GM20431 (cell line): Measurements from ENCODE around the gene HTR3B.
"Not testable (repeated sequence)": the region's sequence is repeated elsewhere in the genome, so short reads cannot be mapped to it uniquely, and the experiment has no call there.

Experiments used
- in situ Hi-C: fragments of 300-500 bp; cut with MseI, MboI; formaldehyde crosslinking; loops from one replicate; pipeline ENCODE4 v1.15.0; 2020; ENCODE audit warnings: low sequenced_read_pairs; ENCODE audit not compliant: unreplicated experiment

Gene HTR3B

DNA sequence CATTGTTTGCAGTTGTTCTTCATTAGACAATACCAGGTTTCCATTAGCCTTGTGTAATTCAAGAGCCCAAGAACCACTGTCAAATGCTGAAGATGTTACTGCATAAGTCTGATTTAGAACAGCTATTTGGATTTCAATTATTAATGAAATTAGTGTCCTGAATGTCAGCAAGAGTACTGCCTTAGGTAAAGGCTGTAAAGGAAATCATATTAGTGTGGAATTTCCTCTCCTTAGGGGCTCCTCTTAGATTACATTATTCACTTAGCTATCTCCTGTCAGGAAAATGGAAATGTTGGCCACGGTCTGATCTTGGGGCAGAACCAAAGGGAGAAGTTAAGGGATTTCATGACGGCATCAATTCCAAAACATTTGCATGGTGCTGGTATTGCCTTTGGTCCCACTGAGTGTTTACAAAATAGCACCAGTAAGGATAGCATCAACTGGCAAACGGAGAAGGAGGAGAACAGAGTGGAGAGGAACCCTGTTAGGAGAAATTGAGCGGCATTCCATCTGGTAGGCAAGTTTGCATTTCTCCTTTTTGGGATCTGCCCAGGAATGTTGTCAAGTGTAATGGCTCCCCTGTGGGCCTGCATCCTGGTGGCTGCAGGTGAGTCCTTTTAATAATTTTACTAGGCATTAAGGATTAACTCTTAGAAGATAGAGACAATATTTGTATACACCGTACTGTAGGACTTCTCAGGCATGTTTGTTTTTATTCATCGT is at the start of gene HTR3B:
Gene HTR3B (plus strand): TSS at position 418 of the 723 bp plus-strand sequence. CDS start 138 bp downstream, at position 556.
- in situ Hi-C loops = no loop called here

GRCh38 chr11:113855803-113856202 is 48.8 kb upstream of the HTR3B start:
- in situ Hi-C loops = no loop called here

DNA sequence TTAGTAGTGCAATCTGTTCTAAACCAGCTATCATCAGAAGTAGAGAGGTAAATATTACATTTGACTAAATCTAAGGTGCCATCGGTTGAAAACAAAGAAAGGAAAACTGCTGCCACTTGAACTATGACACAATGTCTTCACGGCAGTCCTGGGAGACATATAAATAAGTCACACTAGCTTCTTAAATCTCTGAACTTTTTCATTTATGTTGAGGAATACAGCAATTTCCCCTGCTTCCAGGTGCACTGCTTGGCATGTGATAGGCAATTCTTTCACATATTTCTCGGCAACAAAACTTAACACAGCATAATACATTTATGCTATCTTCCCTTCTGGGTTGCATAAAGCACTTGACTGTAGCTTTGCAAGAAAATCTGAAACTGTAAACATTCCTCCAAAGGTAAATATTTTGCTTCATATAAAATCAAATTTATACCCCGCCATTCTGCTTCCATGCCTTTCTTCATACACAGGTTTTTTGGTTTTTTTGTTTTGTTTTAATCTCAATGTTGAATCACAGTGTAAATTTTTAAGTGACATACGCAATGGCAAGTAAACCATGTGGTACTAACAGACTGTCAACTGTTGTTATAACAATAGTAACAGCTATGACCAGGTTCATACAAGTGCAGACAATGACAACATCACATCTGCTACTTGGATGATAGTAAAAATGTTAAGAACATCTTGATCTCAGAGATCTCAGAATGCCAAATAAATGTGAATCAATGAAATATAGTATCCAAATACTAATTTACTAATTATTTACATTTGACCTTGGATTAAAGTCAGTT is 47.4 kb upstream of the HTR3B start:
- in situ Hi-C loops = no loop called here

- in situ Hi-C loops = no loop called here
These were observed 44.9 kb upstream of the HTR3B start for GRCh38 chr11:113859665-113860064.

DNA sequence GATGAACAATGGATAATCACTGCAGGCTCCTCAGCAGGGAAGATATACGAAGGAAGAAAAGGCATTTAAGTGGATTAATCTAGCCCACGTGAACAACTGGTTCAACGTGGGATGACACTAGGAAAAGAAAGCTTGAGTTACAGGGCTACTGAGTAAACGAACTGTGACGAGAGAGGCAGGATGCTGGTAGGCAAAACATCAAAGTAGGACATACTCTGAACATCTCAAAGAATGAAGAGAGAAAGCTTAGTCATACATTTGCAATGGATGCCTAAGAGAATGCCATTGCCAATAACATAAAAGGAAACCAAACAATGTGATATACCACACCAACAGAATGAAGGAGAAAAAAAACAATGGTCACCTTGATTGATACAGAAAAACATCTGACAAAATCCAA is 42.2 kb upstream of the HTR3B start:
- in situ Hi-C loops = no loop called here

GRCh38 chr11:113864410-113864809 is 40.2 kb upstream of the HTR3B start:
- in situ Hi-C loops = no loop called here

DNA sequence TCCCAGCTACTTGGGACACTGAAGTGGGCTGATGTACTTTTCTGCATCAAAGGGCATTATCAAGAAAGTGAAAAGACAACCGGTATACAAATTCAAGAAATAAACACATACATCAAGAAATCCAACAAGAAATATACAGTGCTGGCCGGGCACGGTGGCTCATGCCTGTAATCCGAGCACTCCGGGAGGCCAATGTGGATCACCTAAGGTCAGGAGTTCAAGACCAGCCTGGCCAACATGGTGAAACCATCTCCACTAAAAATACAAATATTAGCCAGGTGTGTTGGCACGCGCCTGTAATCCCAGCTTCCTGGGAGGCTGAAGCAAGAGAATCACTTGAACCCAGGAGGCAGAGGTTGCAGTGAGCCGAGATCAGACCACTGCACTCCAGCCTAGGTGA is 38.7 kb upstream of the HTR3B start:
- in situ Hi-C loops = no loop called here

GRCh38 chr11:113867843-113868503 is 36.6 kb upstream of the HTR3B start:
- in situ Hi-C loops = no loop called here

DNA sequence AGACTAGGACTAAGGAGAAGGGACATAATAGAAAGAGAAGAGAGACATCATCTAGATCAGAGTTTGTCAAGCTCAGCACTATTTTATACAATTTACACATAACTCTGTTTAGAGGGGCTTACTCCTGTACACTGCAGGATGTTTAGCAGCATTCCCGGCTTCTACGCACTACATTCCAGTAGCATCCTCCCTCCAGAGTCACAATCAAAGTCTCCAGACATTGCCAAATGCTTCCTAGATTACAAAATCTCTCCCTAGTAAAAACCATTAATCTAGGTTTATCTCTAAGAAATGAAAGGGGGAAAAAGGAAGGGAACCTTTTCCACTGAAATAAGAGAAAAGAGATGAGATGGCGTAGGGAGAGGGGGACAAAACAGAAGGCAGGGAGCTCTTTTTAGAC is 33.3 kb upstream of the HTR3B start:
- in situ Hi-C loops = no loop called here

DNA sequence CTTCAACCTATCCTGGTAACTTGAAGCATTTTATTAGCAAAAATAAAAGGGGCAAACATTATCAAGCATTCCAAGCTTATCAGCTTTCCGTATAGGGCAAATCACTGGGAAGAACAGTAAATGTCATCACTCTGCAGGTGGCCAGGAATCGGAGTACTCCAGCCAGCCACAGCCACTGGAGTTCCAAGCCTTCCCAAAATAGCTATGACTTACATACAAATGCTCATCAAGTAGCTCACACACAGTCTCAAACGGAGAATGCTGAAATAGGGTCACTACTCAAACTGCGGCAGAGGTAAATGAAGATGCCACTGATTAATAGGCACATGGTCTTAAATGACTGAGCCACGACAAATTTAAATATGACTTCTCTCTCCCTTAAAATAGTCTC is 31.4 kb upstream of the HTR3B start:
- in situ Hi-C loops = no loop called here

GRCh38 chr11:113874096-113874495 is 30.5 kb upstream of the HTR3B start:
- in situ Hi-C loops = no loop called here

DNA sequence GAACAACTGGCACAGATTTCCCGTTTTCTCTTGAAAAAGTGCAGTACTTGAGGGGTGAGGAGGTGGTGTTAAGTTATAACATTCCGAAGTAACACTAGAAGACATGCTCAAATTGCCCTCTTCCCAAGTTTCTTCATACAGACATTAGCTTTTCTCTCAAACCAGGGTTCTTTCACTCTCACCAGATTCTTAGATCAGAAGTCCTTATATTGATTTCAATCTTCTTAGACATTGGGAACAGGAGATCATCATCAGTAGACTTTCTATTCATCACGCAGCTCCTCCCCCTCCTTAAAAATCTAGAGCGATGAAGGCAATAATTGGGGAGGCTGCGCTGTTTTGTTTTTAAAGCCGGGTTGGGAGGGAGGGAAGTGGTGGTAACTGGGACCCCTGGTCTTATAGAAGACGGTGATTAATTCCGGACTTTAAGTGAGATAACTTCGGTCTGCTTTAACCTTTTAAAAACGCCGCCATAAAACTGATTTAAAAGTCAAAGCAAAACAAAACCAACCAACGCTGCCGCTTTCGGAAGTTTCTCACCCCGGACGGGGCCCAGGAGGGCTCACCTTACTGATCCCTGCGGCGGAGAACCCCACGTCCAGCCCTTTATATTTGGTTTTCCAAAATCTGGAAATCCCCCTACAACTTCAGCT is 29.9 kb upstream of the HTR3B start:
- in situ Hi-C loops = no loop called here

GRCh38 chr11:113875234-113876073 is 29.1 kb upstream of the HTR3B start, which contains the start of gene USP28:
Gene USP28 (minus strand): TSS chr11:113875572. CDS start chr11:113875501, 71 bp downstream.
- in situ Hi-C loops = no loop called here

DNA sequence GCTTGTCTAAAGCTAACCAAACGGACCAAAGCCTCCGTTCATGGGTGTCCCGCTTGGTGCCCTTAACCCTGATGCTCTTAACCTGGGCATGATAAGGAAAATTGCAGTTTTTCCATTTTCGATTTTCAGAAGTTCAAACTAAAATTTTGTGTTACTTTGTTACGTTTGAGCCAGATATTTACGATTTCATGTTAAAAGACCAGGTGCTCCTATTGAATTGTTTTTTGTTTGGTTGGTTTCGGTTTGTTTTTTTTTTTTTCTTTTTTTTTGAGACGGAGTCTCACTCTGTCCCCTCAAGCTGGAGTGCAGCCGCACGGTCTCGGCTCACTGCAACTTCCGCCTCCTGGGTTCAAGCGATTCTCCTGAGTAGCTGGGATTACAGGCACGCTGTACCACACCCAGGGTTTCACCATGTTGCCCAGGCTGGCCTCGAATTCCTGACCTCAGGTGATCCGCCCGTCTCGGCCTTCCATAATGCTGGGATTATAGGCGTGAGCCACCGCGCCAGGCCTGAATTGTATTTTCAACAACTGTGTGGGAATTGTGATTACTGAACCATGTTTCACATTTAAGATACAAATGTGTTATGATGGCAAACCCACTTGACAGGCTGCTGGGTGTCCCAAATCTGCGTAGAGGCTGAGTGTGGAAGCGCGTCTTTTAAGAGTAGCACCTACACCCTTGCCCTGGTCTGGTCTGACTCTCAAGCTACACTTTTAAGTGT is 28.4 kb upstream of the HTR3B start:
- in situ Hi-C loops = no loop called here

DNA sequence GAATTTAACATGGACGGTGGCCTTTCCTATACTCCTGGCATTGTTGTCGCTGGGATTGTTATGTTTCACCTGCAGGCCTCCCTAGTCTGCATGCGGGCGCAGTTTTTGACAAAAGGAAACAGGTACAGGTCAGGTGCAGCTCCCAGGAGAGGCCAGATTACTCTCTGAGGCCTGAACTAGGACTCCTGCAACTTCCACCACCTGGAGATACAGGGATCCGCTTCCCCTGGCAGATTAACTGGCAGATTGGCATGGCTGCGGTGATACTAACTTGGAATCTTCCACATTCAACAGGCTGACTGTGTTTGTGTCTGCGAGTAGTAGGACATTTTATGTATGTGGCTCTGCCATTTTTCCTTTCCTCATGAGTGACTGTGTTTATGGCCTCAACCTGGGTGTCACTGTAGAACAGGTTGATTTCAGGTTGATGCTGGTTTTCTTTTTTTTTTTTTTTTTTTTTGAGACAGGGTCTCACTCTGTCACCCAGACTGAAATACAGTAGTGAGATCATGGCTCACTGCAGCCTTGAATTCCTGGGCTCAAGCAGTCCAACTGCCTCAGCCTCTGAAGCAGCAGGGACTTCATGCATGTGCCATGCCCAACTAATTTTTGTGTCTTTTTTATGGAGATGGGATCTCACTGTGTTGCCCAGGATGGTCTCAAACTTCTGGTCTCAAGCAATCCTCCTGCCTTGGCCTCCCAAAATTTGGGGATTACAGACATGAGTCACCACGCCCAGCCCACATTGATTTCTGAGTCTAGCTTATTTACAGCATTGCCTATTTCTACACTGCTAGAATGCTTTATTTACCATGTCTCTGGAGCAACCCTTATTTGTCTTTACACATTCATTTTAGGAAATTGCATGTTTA is 27.6 kb upstream of the HTR3B start:
- in situ Hi-C loops = no loop called here

DNA sequence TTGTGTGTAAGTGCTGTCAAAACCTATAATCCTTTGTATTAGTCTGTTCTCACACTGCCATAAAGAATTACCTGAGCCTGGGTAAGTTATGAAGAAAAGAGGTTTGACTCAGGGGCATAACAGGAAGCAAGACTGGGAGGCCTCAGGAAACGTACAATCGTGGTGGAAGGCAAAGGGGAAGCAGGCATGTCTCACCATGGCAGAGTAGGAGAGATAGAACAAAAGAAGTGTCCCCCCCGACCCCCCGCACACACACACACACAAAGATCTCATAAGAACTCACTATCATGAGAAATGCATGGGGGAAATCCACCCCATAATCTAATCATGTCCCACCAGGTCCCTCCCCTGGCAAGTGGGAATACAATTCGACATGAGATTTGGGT is 26.9 kb upstream of the HTR3B start:
- in situ Hi-C loops = no loop called here

DNA sequence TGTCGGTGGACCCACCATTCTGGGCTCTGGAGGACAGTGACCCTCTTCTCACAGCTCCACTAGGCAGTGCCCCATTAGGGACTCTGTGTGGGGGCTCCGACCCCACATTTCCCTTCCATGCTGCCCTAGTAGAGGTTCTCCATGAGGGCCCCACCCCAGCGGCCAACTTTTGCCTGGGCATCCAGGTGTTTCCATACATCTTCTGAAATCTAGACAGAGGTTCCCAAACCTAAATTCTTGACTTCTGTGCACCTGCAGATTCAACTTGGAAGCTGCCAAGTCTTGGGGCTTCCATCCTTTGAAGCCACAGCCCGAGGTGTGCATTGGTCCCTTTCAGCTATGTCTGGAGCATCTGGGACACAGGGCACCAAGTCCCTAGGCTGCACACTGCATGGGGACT is 25.1 kb upstream of the HTR3B start:
- in situ Hi-C loops = not testable (repeated sequence)

- in situ Hi-C loops = no loop called here
These were observed 23.6 kb upstream of the HTR3B start for GRCh38 chr11:113880971-113881370.
